PC-3 (cell line): ENCODE measurements around the gene STAT6. TPM values are rescaled to one million over a fixed set of nuclear protein-coding genes. Genes with fewer than 3 reads are reported as not detected.
A peak's percentile ranks its signal among the peaks of the same experiment; 100 is the strongest.

Experiments
- ATAC-seq: fragments of 200-7000 bp; cut with Tn5 transposase; 2 replicates; pipeline ENCODE4 v1.9.1; 2020; ENCODE audit warnings: mild to moderate bottlenecking, moderate library complexity
- BruUV-seq: library from RNA; stranded (reverse); fragments of 400-500 nt; replicated peaks from 2 replicates; lab custom pipeline; 2021; lab: Mats Ljungman, UMichigan
- CTCF ChIA-PET: fragments of 300-600 bp; sonication (Branson Sonifier 250); formaldehyde crosslinking; loops from one replicate; lab custom pipeline; 2022; ENCODE audit warnings: antibody characterized with exemption; lab: Charles Lee
- POLR2A ChIA-PET: fragments of 300-600 bp; sonication (Branson Sonifier 250); formaldehyde crosslinking; loops from one replicate; lab custom pipeline; 2022; ENCODE audit warnings: antibody characterized with exemption; ENCODE audit not compliant: unreplicated experiment; lab: Charles Lee
- DNase-seq: peaks from one replicate; pipeline ENCODE4 v3.0.0-alpha.2; 2015
- H2AFZ ChIP-seq: fragments of 300-600 bp; sonication (generic); 2 replicates; pipeline ENCODE4 v1.6.0; 2016; ENCODE audit warnings: antibody characterized with exemption, low read length
- H3F3A ChIP-seq: fragments of 300-600 bp; sonication (generic); one replicate; pipeline ENCODE4 v1.6.0; 2017; ENCODE audit warnings: antibody characterized with exemption, low read length, control low read depth, mild to moderate bottlenecking; ENCODE audit not compliant: unreplicated experiment
- H3K27ac ChIP-seq: fragments of 300-600 bp; sonication (generic); 2 replicates; pipeline ENCODE4 v1.5.1; 2016; ENCODE audit warnings: mild to moderate bottlenecking, low read length
- H3K27me3 ChIP-seq: fragments of 300-600 bp; sonication (generic); 2 replicates; pipeline ENCODE4 v1.6.1; 2016; ENCODE audit warnings: low read length, mixed read lengths
- H3K36me3 ChIP-seq: fragments of 300-600 bp; sonication (generic); 2 replicates; pipeline ENCODE4 v1.6.1; 2016; ENCODE audit warnings: low read depth, mixed run types, low read length, mixed read lengths
- H3K4me1 ChIP-seq: fragments of 300-600 bp; sonication (generic); 2 replicates; pipeline ENCODE4 v1.5.1; 2016; ENCODE audit warnings: low read length; ENCODE audit not compliant: insufficient read depth
- H3K4me2 ChIP-seq: fragments of 300-600 bp; sonication (generic); 2 replicates; pipeline ENCODE4 v1.6.0; 2016; ENCODE audit warnings: low read length
- H3K4me3 ChIP-seq: fragments of 300-600 bp; sonication (generic); 2 replicates; pipeline ENCODE4 v1.5.1; 2016; ENCODE audit warnings: mild to moderate bottlenecking, low read length, mixed read lengths
- H3K79me2 ChIP-seq: fragments of 300-600 bp; sonication (generic); 2 replicates; pipeline ENCODE4 v1.6.1; 2017; ENCODE audit warnings: low read length, mixed read lengths
- H3K9ac ChIP-seq: fragments of 300-600 bp; sonication (generic); 2 replicates; pipeline ENCODE4 v1.6.0; 2016; ENCODE audit warnings: mild to moderate bottlenecking, low read length
- H3K9me2 ChIP-seq: fragments of 300-600 bp; sonication (generic); replicated peaks from 2 replicates; pipeline ENCODE4 v1.6.1; 2016; ENCODE audit warnings: mixed run types, low read length, mixed read lengths
- H3K9me3 ChIP-seq: fragments of 300-600 bp; sonication (generic); 2 replicates; pipeline ENCODE4 v1.6.1; 2016; ENCODE audit warnings: low read length, mixed read lengths
- H4K20me1 ChIP-seq: fragments of 300-600 bp; sonication (generic); 2 replicates; pipeline ENCODE4 v1.6.1; 2016; ENCODE audit warnings: low read length, mixed read lengths
- EZH2 ChIP-seq: fragments of 300-600 bp; sonication (generic); IDR thresholded peaks from one replicate; pipeline ENCODE4 v1.6.1; 2017; ENCODE audit warnings: antibody characterized with exemption, mild to moderate bottlenecking, low read length; ENCODE audit not compliant: unreplicated experiment
- EZH2phosphoT487 ChIP-seq: fragments of 300-600 bp; sonication (generic); IDR thresholded peaks from 2 replicates; pipeline ENCODE4 v1.6.1; 2018; ENCODE audit warnings: mild to moderate bottlenecking, antibody characterized with exemption, low read length, borderline replicate concordance
- intact Hi-C: fragments of 100-400 bp; cut with micrococcal nuclease; formaldehyde crosslinking; loops from 2 replicates; pipeline ENCODE4 v1.9.0; 2023
- total RNA-seq: library from RNA; depleted of rRNA; stranded (reverse); fragments of >200 nt; gene quantifications from 2 replicates; pipeline ENCODE4 v1.2.3, GENCODE V29; 2014
- TF ChIP-seq, protein P1 (sequence below): fragments of 300-600 bp; sonication (generic); conservative IDR thresholded peaks from 2 replicates; pipeline ENCODE4 v1.5.1; 2017; ENCODE audit warnings: antibody characterized with exemption, low read depth, mild to moderate bottlenecking, low read length

Gene STAT6
- total RNA-seq, 1 experiment from 2014 or later: 28.4 TPM

DNA sequence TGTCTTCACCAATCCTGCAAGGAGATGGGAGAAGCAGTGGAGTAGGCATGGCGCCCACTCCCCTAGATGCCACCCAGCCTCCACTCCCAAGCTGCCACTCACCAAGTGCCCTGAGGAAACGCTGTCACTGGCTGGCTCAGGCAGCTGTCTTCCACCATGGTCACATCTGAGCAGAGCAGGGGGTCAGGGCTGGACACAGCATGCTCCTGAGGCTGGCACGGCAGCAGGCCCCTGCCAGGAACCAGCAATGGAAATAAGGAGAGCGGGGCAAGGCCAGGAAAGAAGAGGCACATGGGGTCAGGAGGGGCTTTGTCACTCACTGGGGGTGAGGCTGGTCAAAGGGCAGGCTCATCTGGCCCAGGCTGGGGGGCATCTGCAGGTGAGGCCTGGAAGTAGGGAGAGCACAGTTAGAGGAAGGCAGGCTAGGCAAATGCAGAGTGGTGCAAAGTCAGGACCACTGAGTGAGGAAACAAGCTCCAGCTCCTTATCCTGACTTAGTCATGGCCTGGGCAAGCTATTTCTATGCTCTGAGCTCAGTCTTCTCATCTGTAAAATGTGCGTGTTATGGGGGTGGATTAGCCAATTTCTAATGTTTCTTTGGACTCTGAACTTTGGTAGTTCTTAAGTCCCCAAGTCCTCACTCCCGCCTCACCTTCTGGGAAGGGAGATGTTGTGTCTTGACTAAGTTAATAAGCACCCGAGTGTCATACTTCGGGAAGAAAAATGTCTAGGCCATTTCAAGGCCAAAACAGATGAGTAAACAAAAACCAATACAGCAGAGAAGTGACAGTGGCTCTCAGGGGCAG is 14.2 kb downstream of the STAT6 start:
- Histone ChIP-seq H3K27ac (no peak overlapping the region), H3K27me3 (no peaks in the 10 kb centered on the region), H3K4me1 (peaks cover 16% of the 10 kb centered on the region), H3K9me3 (no peaks in the 10 kb centered on the region), H3F3A (no peaks in the 10 kb centered on the region), H3K9me2 (no peaks in the 10 kb centered on the region), H3K4me3 (no peak overlapping the region), H3K9ac (no peak overlapping the region), H3K36me3 (no peaks in the 10 kb centered on the region), H3K79me2 (no peaks in the 10 kb centered on the region), H4K20me1 (no peaks in the 10 kb centered on the region), H3K4me2 (no peak overlapping the region), H2AFZ (no peak overlapping the region)
- no TSS peak for BruUV-seq
- no peak for TF ChIP-seq EZH2phosphoT487
- TF ChIP-seq, protein P1, sequence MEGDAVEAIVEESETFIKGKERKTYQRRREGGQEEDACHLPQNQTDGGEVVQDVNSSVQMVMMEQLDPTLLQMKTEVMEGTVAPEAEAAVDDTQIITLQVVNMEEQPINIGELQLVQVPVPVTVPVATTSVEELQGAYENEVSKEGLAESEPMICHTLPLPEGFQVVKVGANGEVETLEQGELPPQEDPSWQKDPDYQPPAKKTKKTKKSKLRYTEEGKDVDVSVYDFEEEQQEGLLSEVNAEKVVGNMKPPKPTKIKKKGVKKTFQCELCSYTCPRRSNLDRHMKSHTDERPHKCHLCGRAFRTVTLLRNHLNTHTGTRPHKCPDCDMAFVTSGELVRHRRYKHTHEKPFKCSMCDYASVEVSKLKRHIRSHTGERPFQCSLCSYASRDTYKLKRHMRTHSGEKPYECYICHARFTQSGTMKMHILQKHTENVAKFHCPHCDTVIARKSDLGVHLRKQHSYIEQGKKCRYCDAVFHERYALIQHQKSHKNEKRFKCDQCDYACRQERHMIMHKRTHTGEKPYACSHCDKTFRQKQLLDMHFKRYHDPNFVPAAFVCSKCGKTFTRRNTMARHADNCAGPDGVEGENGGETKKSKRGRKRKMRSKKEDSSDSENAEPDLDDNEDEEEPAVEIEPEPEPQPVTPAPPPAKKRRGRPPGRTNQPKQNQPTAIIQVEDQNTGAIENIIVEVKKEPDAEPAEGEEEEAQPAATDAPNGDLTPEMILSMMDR: no peak
- no peak for TF ChIP-seq EZH2
- DNase-seq: no peak
- ATAC-seq: no peak; the same call in 1 of the 2 replicates
- POLR2A ChIA-PET: no interaction called here
- CTCF ChIA-PET: no interaction called here
- intact Hi-C loops: no loop called here

DNA sequence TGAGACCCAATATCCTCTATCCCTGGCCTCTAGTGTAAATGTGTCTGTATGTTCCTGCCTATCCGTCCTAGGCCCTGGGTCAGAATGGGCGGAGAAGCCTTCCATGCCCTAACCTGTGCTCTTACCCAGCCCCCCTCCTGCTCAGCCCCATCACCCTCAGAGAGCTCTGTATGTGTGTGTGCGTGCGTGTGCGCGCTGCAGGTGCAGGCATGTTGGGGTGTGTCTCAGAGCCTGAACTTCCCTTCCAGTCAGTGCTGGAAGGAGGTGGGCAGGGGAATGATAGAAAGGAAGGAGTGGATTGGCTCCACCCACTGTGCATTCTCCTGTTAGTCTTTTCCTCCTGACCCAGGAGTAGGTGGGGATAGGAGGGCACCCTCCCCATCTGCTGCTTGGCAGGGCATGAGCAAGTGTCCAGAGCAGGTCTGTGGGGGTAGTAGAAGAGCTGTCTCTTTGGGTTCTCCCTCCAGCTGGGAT is 15.0 kb downstream of the STAT6 start:
- ATAC-seq: peak; percentile 30
- POLR2A ChIA-PET: no interaction called here

More for the DNA sequence above, 15.0 kb downstream of the STAT6 start:
- no peak for DNase-seq
- intact Hi-C loops: no loop called here
- Histone ChIP-seq H3K4me3 (no peak overlapping the region), H3K4me1 (peaks cover 9% of the 10 kb centered on the region; the same call in 1 of the 2 replicates), H3K9me2 (no peaks in the 10 kb centered on the region), H3K79me2 (peaks cover under 1% of the 10 kb centered on the region; the same call in 1 of the 2 replicates), H3K9ac (no peak overlapping the region), H3K27ac (no peak overlapping the region), H2AFZ (no peak overlapping the region), H3K36me3 (no peaks in the 10 kb centered on the region), H3K27me3 (no peaks in the 10 kb centered on the region), H3K4me2 (no peak overlapping the region), H3K9me3 (no peaks in the 10 kb centered on the region), H4K20me1 (no peaks in the 10 kb centered on the region), H3F3A (no peaks in the 10 kb centered on the region)
- TSS peak; percentile 35 for BruUV-seq
- CTCF ChIA-PET: no interaction called here
- TF ChIP-seq EZH2phosphoT487: no peak
- TF ChIP-seq, protein P1: no peak
- no peak for TF ChIP-seq EZH2
